HepG2 (cell line): ENCODE results near the gene CKAP2L. TPM values are rescaled to one million over a fixed set of nuclear protein-coding genes. Genes with fewer than 3 reads are reported as not detected.

Source experiments
- ATAC-seq: fragments of 200-7000 bp; cut with Tn5 transposase; 3 replicates; pipeline ENCODE4 v1.9.1; 2020; ENCODE audit warnings: mild to moderate bottlenecking, moderate library complexity
- BruUV-seq: library from RNA; stranded (reverse); fragments of 400-500 nt; replicated peaks from 2 replicates; lab custom pipeline; 2021; lab: Mats Ljungman, UMichigan
- CTCF ChIA-PET: fragments of 300-600 bp; formaldehyde crosslinking; extraction: SDS; loops from one replicate; lab custom pipeline; 2021; ENCODE audit warnings: low total read pairs, inconsistent platforms, low intra/inter-chr PET ratio; lab: Yijun Ruan, JAX
- POLR2A ChIA-PET: fragments of 350-600 bp; sonication (Branson Sonifier 250); formaldehyde crosslinking; loops from one replicate; lab custom pipeline; 2020; ENCODE audit warnings: antibody characterized with exemption, inconsistent platforms; lab: Yijun Ruan, JAX
- DNase-seq: peaks from one replicate; pipeline ENCODE4 v3.0.0-alpha.2; 2015; ENCODE audit warnings: low spot score
- FAIRE-seq: peaks from 3 replicates; lab custom pipeline; 2011; peaks lifted over from hg19 to GRCh38; lab: Jason Lieb, UNC
- H2AFZ ChIP-seq: one replicate; pipeline ENCODE4 v1.6.1; 2011; ENCODE audit warnings: low read length, inconsistent platforms
- H3K27ac ChIP-seq: fragments of 300-600 bp; 3 replicates; pipeline ENCODE4 v1.8.0; 2011; ENCODE audit warnings: mixed run types, mild to moderate bottlenecking, mixed read lengths, low read length, inconsistent platforms; ENCODE audit not compliant: insufficient read depth; ENCODE audit errors: extremely low read length
- H3K27me3 ChIP-seq, 2 experiments: fragments of 200-600 bp in 1 of 2; 2 replicates in 1 of 2; 3 replicates in 1 of 2; pipeline versions ENCODE4 v1.6.0 to v1.8.0; 2011; ENCODE audit warnings: low read length in 2 of 2, mild to moderate bottlenecking in 2 of 2, moderate library complexity in 2 of 2, inconsistent platforms in 1 of 2; ENCODE audit not compliant: insufficient read depth in 2 of 2, control insufficient read depth in 1 of 2
- H3K36me3 ChIP-seq, 2 experiments: fragments of 200-600 bp in 1 of 2; replicated peaks in 1 of 2; 2 replicates in 1 of 2; 3 replicates in 1 of 2; pipeline versions ENCODE4 v1.5.1 to v1.8.0; 2011; ENCODE audit warnings: low read length in 2 of 2, inconsistent platforms in 1 of 2; ENCODE audit not compliant: insufficient read depth in 2 of 2, control insufficient read depth in 1 of 2
- H3K4me1 ChIP-seq: 2 replicates; pipeline ENCODE4 v1.5.1; 2012; ENCODE audit warnings: low read length, inconsistent platforms; ENCODE audit not compliant: insufficient read depth
- H3K4me2 ChIP-seq: 2 replicates; pipeline ENCODE4 v1.6.0; 2011; ENCODE audit warnings: low read depth, low read length, inconsistent platforms
- H3K4me3 ChIP-seq, 3 experiments: fragments of 200-600 bp in 1 of 3; sonication (generic), shearing (Covaris generic) in 1 of 3; replicated peaks in 1 of 3; 2 replicates each; pipeline ENCODE4 v1.5.1; 2011 to 2016; ENCODE audit warnings: low read length in 3 of 3, inconsistent platforms in 2 of 3, low read depth in 2 of 3, mild to moderate bottlenecking in 2 of 3, control low read depth in 1 of 3, mixed read lengths in 1 of 3; ENCODE audit not compliant: insufficient read depth in 1 of 3
- H3K79me2 ChIP-seq: one replicate; pipeline ENCODE4 v1.6.1; 2011; ENCODE audit warnings: low read length, inconsistent platforms; ENCODE audit not compliant: insufficient read depth
- H3K9ac ChIP-seq: 2 replicates; pipeline ENCODE4 v1.6.0; 2011; ENCODE audit warnings: mild to moderate bottlenecking, low read depth, low read length, inconsistent platforms; ENCODE audit not compliant: insufficient read depth
- H3K9me3 ChIP-seq: 2 replicates; pipeline ENCODE4 v1.5.1; 2012; ENCODE audit warnings: mild to moderate bottlenecking, low read length
- H4K20me1 ChIP-seq: 2 replicates; pipeline ENCODE4 v1.6.0; 2011; ENCODE audit warnings: inconsistent platforms, mild to moderate bottlenecking, low read length, moderate library complexity; ENCODE audit not compliant: insufficient read depth
- AHDC1 ChIP-seq: sonication (generic); formaldehyde crosslinking; IDR thresholded peaks from 2 replicates; pipeline ENCODE4 v1.5.1; 2020; ENCODE audit warnings: mild to moderate bottlenecking, missing genetic modification reagents, borderline replicate concordance
- CHD2 ChIP-seq: IDR thresholded peaks from 2 replicates; pipeline ENCODE4 v1.6.1; 2011; ENCODE audit warnings: low read depth, low read length, improper control_type of control experiment
- NR3C1 ChIP-seq: sonication (generic); formaldehyde crosslinking; IDR thresholded peaks from 2 replicates; pipeline ENCODE4 v1.4.0; 2020; ENCODE audit warnings: missing genetic modification reagents
- PHF20 ChIP-seq: sonication (generic); formaldehyde crosslinking; IDR thresholded peaks from 2 replicates; pipeline ENCODE4 v1.5.0; 2020; ENCODE audit warnings: mild to moderate bottlenecking, missing genetic modification reagents
- PHF8 ChIP-seq: sonication (generic); formaldehyde crosslinking; IDR thresholded peaks from 2 replicates; pipeline ENCODE4 v1.5.0; 2020; ENCODE audit warnings: missing genetic modification reagents
- SETDB1 ChIP-seq: sonication (generic); formaldehyde crosslinking; IDR thresholded peaks from 2 replicates; pipeline ENCODE4 v1.5.1; 2020; ENCODE audit warnings: missing genetic modification reagents, mild to moderate bottlenecking, borderline replicate concordance
- SMYD3 ChIP-seq: sonication (generic); formaldehyde crosslinking; IDR thresholded peaks from 2 replicates; pipeline ENCODE4 v1.8.1; 2023; ENCODE audit warnings: mild to moderate bottlenecking, missing genetic modification reagents
- TBL1XR1 ChIP-seq: fragments of 150-350 bp; IDR thresholded peaks from 2 replicates; pipeline ENCODE4 v1.6.1; 2014; ENCODE audit warnings: borderline replicate concordance, low read length; ENCODE audit not compliant: partially characterized antibody
- WGBS: methylation state at CpG from one replicate; pipeline ENCODE4 v1.1.6; 2017; ENCODE audit warnings: low lambda C conversion rate; 5-methylcytosine and 5-hydroxymethylcytosine counted together
- in situ Hi-C: cut with HindIII; loops from 2 replicates; pipeline ENCODE4 v1.10.0; 2017; ENCODE audit warnings: low pct_unique_long_range_greater_than_20kb; ENCODE audit not compliant: extremely low pct_ligation_motif_present
- intact Hi-C: fragments of 100-400 bp; cut with micrococcal nuclease; formaldehyde crosslinking; loops from one replicate; pipeline ENCODE4 v1.10.0; 2022; ENCODE audit not compliant: unreplicated experiment
- polyA plus RNA-seq, 8 experiments: library from polyadenylated mRNA; depleted of rRNA in 3 of 8; stranded (reverse) in 7 of 8; unstranded in 1 of 8; fragments of >200 nt; fragmentation: Illumina TruSeq in 4 of 8; extraction: Trizol in 4 of 8; gene quantifications; 2 replicates each; pipeline versions ENCODE4 v1.2.1 to v1.2.3, GENCODE V29; 2011 to 2016; ENCODE audit warnings: low read depth in 4 of 8, missing spikeins in 1 of 8, mixed read lengths in 1 of 8; ENCODE audit not compliant: insufficient read depth in 1 of 8
- total RNA-seq, 5 experiments: library from RNA; depleted of rRNA; stranded (reverse); fragments of >200 nt; fragmentation: Illumina TruSeq; extraction: Trizol; gene quantifications; 2 replicates each; pipeline ENCODE4 v1.2.3, GENCODE V29; 2016; ENCODE audit warnings: low read depth in 1 of 5
- TF ChIP-seq, protein P1 (sequence below): fragments of 450-650 bp; IDR thresholded peaks from 2 replicates; pipeline ENCODE4 v1.6.1; 2017
- TF ChIP-seq, protein P2 (sequence below): sonication (generic); formaldehyde crosslinking; IDR thresholded peaks from 2 replicates; pipeline ENCODE4 v1.5.1; 2020; ENCODE audit warnings: mild to moderate bottlenecking, missing genetic modification reagents, moderate library complexity
- TF ChIP-seq, protein P3 (sequence below): sonication (generic); formaldehyde crosslinking; IDR thresholded peaks from 2 replicates; pipeline ENCODE4 v1.9.0; 2022; ENCODE audit warnings: missing genetic modification reagents, mild to moderate bottlenecking, borderline replicate concordance

CKAP2L gene
- total and polyA plus RNA-seq, 2 of the 13 experiments (the other 11 are each of a cell fraction or from before 2014, with no cell fraction given): 7.1 to 9.5 TPM

GRCh38 chr2:112699984-112700667, 64.3 kb downstream of the CKAP2L start:
- CTCF ChIA-PET: no interaction called here
- no peak overlapping the region for H2AFZ ChIP-seq
- 32% methylated on average over 3 of the region's 3 CpGs for WGBS
- POLR2A ChIA-PET: no interaction called here
- BruUV-seq: no TSS peak
- H4K20me1 ChIP-seq: no peaks in the 10 kb centered on the region
- no peak overlapping the region for H3K9ac ChIP-seq
- H3K79me2 ChIP-seq: no peaks in the 10 kb centered on the region
- H3K4me3 ChIP-seq: no peak overlapping the region
- in situ Hi-C loops: no loop called here
- no peak overlapping the region for H3K27ac ChIP-seq
- H3K4me1 ChIP-seq: no peaks in the 10 kb centered on the region
- intact Hi-C loops: no loop called here
- no peak for FAIRE-seq
- TF ChIP-seq PHF8: no peak
- no peak for TF ChIP-seq TBL1XR1
- TF ChIP-seq, protein P1, sequence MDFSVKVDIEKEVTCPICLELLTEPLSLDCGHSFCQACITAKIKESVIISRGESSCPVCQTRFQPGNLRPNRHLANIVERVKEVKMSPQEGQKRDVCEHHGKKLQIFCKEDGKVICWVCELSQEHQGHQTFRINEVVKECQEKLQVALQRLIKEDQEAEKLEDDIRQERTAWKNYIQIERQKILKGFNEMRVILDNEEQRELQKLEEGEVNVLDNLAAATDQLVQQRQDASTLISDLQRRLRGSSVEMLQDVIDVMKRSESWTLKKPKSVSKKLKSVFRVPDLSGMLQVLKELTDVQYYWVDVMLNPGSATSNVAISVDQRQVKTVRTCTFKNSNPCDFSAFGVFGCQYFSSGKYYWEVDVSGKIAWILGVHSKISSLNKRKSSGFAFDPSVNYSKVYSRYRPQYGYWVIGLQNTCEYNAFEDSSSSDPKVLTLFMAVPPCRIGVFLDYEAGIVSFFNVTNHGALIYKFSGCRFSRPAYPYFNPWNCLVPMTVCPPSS: no peak
- TF ChIP-seq SMYD3 (CRISPR knock-in tag): no peak
- TF ChIP-seq PHF20 (CRISPR knock-in tag): no peak
- no peak for TF ChIP-seq CHD2
- TF ChIP-seq, protein P2, sequence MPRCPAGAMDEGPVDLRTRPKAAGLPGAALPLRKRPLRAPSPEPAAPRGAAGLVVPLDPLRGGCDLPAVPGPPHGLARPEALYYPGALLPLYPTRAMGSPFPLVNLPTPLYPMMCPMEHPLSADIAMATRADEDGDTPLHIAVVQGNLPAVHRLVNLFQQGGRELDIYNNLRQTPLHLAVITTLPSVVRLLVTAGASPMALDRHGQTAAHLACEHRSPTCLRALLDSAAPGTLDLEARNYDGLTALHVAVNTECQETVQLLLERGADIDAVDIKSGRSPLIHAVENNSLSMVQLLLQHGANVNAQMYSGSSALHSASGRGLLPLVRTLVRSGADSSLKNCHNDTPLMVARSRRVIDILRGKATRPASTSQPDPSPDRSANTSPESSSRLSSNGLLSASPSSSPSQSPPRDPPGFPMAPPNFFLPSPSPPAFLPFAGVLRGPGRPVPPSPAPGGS (CRISPR knock-in tag): no peak
- no peak for TF ChIP-seq SETDB1 (CRISPR knock-in tag)
- TF ChIP-seq, protein P3, sequence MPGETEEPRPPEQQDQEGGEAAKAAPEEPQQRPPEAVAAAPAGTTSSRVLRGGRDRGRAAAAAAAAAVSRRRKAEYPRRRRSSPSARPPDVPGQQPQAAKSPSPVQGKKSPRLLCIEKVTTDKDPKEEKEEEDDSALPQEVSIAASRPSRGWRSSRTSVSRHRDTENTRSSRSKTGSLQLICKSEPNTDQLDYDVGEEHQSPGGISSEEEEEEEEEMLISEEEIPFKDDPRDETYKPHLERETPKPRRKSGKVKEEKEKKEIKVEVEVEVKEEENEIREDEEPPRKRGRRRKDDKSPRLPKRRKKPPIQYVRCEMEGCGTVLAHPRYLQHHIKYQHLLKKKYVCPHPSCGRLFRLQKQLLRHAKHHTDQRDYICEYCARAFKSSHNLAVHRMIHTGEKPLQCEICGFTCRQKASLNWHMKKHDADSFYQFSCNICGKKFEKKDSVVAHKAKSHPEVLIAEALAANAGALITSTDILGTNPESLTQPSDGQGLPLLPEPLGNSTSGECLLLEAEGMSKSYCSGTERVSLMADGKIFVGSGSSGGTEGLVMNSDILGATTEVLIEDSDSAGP (CRISPR knock-in tag): no peak
- no peak for TF ChIP-seq NR3C1
- TF ChIP-seq AHDC1: no peak
- TF ChIP-seq, all 625 proteins: peak for 0
- Histone ChIP-seq H3K9me3 (no peaks in the 10 kb centered on the region), H3K4me2 (no peak overlapping the region), H3K36me3 (no peaks in the 10 kb centered on the region), H3K27me3 (no peaks in the 10 kb centered on the region)
- ATAC-seq (no peak), DNase-seq (no peak)
